HG03066 (cell line): ENCODE data around the gene ZNF438.
"Not testable (repeated sequence)": the region's sequence is repeated elsewhere in the genome, so short reads cannot be mapped to it uniquely, and the experiment has no call there.

Experiments used
- ATAC-seq: cut with Tn5 transposase; IDR thresholded peaks from one replicate; pipeline ENCODE4 v1.9.1; 2021; ENCODE audit warnings: low read depth; ENCODE audit not compliant: unreplicated experiment

The ZNF438 gene

GRCh38 chr10:30816159-30816819, 215.4 kb downstream of the ZNF438 start:
- no peak for ATAC-seq

GRCh38 chr10:30813872-30814481, 217.7 kb downstream of the ZNF438 start:
- no peak for ATAC-seq

GRCh38 chr10:30812018-30812851, 219.4 kb downstream of the ZNF438 start:
- ATAC-seq = no peak

GRCh38 chr10:30811276-30812017, 220.2 kb downstream of the ZNF438 start:
- ATAC-seq = no peak

- ATAC-seq = no peak
These were observed 221.2 kb downstream of the ZNF438 start for GRCh38 chr10:30810416-30810815.

GRCh38 chr10:30806850-30807249, 224.8 kb downstream of the ZNF438 start:
- ATAC-seq = no peak

GRCh38 chr10:30805061-30805460, 226.6 kb downstream of the ZNF438 start:
- no peak for ATAC-seq

- no peak for ATAC-seq
These were observed 227.1 kb downstream of the ZNF438 start for GRCh38 chr10:30804478-30805055.

GRCh38 chr10:30803892-30804322, 227.8 kb downstream of the ZNF438 start:
- ATAC-seq = no peak

GRCh38 chr10:30803058-30803457, 228.6 kb downstream of the ZNF438 start:
- ATAC-seq = no peak

GRCh38 chr10:30800368-30800767, 231.3 kb downstream of the ZNF438 start:
- no peak for ATAC-seq

GRCh38 chr10:30798646-30799185, 232.9 kb downstream of the ZNF438 start:
- ATAC-seq = no peak

GRCh38 chr10:30795024-30795423, 236.6 kb downstream of the ZNF438 start:
- ATAC-seq = not testable (repeated sequence)
